WTC11 (cell line): Measurements from ENCODE around the gene CPT2. TPM values are rescaled to one million over a fixed set of nuclear protein-coding genes. Genes with fewer than 3 reads are reported as not detected.

Experiments used
- ATAC-seq: fragments of 200-7000 bp; cut with Tn5 transposase; 2 replicates; pipeline ENCODE4 v1.10.0; 2021; ENCODE audit warnings: mild to moderate bottlenecking, moderate library complexity
- CTCF ChIA-PET: fragments of 300-600 bp; sonication (Branson Sonifier 250); formaldehyde crosslinking; loops from one replicate; lab custom pipeline; 2021; ENCODE audit warnings: antibody characterized with exemption; lab: Charles Lee
- POLR2A ChIA-PET: fragments of 350-600 bp; sonication (Branson Sonifier 250); formaldehyde crosslinking; loops from one replicate; lab custom pipeline; 2021; ENCODE audit warnings: antibody characterized with exemption; lab: Charles Lee
- DNase-seq: peaks from one replicate; pipeline ENCODE4 v3.0.0; 2021; ENCODE audit warnings: low spot score
- H3K27ac Mint-ChIP-seq: 2 replicates; pipeline ENCODE4 v1.8.0; 2021; ENCODE audit warnings: mixed read lengths
- H3K27me3 Mint-ChIP-seq: 2 replicates; pipeline ENCODE4 v1.8.0; 2021; ENCODE audit warnings: low read depth, mild to moderate bottlenecking, moderate library complexity, mixed read lengths
- H3K36me3 Mint-ChIP-seq: 2 replicates; pipeline ENCODE4 v1.8.0; 2021; ENCODE audit warnings: mixed read lengths
- H3K4me1 Mint-ChIP-seq: 2 replicates; pipeline ENCODE4 v1.8.0; 2022; ENCODE audit warnings: mixed read lengths
- H3K4me3 Mint-ChIP-seq: 2 replicates; pipeline ENCODE4 v1.8.0; 2021; ENCODE audit warnings: mild to moderate bottlenecking, moderate library complexity, mixed read lengths
- H3K9me3 Mint-ChIP-seq: 2 replicates; pipeline ENCODE4 v1.8.0; 2021; ENCODE audit warnings: mixed read lengths
- AFF4 ChIP-seq: sonication (generic); formaldehyde crosslinking; IDR thresholded peaks from 2 replicates; pipeline ENCODE4 v1.8.1; 2023; ENCODE audit warnings: mild to moderate bottlenecking, missing genetic modification reagents, borderline replicate concordance
- ATF1 ChIP-seq: sonication (generic); formaldehyde crosslinking; IDR thresholded peaks from 2 replicates; pipeline ENCODE4 v1.8.1; 2023; ENCODE audit warnings: mild to moderate bottlenecking, moderate library complexity, missing genetic modification reagents
- CBFB ChIP-seq: sonication (generic); formaldehyde crosslinking; IDR thresholded peaks from 2 replicates; pipeline ENCODE4 v1.8.1; 2022; ENCODE audit warnings: mild to moderate bottlenecking, low read depth, missing genetic modification reagents
- CTCF ChIP-seq: fragments of 200-600 bp; IDR thresholded peaks from 2 replicates; pipeline ENCODE4 v1.8.0; 2022; ENCODE audit warnings: antibody characterized with exemption
- ELF4 ChIP-seq: sonication (generic); formaldehyde crosslinking; IDR thresholded peaks from 2 replicates; pipeline ENCODE4 v1.8.1; 2022; ENCODE audit warnings: low read depth, mild to moderate bottlenecking, moderate library complexity, missing genetic modification reagents
- EMX1 ChIP-seq: fragments of 250-450 bp; sonication (Bioruptor Pico); IDR thresholded peaks from 2 replicates; pipeline ENCODE4 v1.8.0; 2021; ENCODE audit warnings: mild to moderate bottlenecking
- JUN ChIP-seq: sonication (generic); formaldehyde crosslinking; IDR thresholded peaks from 2 replicates; pipeline ENCODE4 v1.8.0; 2023; ENCODE audit warnings: mild to moderate bottlenecking, missing genetic modification reagents
- NFE2L1 ChIP-seq: sonication (generic); formaldehyde crosslinking; IDR thresholded peaks from 2 replicates; pipeline ENCODE4 v1.8.1; 2023; ENCODE audit warnings: missing genetic modification reagents
- NFYB ChIP-seq: sonication (generic); formaldehyde crosslinking; conservative IDR thresholded peaks from 2 replicates; pipeline ENCODE4 v1.8.0; 2022; ENCODE audit warnings: low read depth, missing genetic modification reagents
- NR1H2 ChIP-seq: sonication (generic); formaldehyde crosslinking; IDR thresholded peaks from 2 replicates; pipeline ENCODE4 v1.9.0; 2021; ENCODE audit warnings: mild to moderate bottlenecking, moderate library complexity, missing genetic modification reagents
- OVOL2 ChIP-seq: fragments of 250-450 bp; sonication (Bioruptor Pico); IDR thresholded peaks from 2 replicates; pipeline ENCODE4 v1.9.0; 2021; ENCODE audit warnings: mild to moderate bottlenecking, borderline replicate concordance
- PRRX2 ChIP-seq: fragments of 250-450 bp; sonication (Bioruptor Pico); IDR thresholded peaks from 2 replicates; pipeline ENCODE4 v1.8.0; 2021; ENCODE audit warnings: mild to moderate bottlenecking
- SP1 ChIP-seq: sonication (generic); formaldehyde crosslinking; conservative IDR thresholded peaks from 2 replicates; pipeline ENCODE4 v1.8.1; 2022; ENCODE audit warnings: missing genetic modification reagents
- TCF7 ChIP-seq: sonication (generic); formaldehyde crosslinking; IDR thresholded peaks from 2 replicates; pipeline ENCODE4 v1.8.0; 2022; ENCODE audit warnings: mild to moderate bottlenecking, low read depth, missing genetic modification reagents, moderate library complexity
- TEAD4 ChIP-seq: sonication (generic); formaldehyde crosslinking; IDR thresholded peaks from 2 replicates; pipeline ENCODE4 v1.8.0; 2022; ENCODE audit warnings: mild to moderate bottlenecking, missing genetic modification reagents
- ZNF138 ChIP-seq: sonication (generic); formaldehyde crosslinking; conservative IDR thresholded peaks from 2 replicates; pipeline ENCODE4 v1.8.1; 2022; ENCODE audit warnings: mild to moderate bottlenecking, moderate library complexity, missing genetic modification reagents
- ZNF219 ChIP-seq: sonication (generic); formaldehyde crosslinking; IDR thresholded peaks from 2 replicates; pipeline ENCODE4 v1.8.0; 2023; ENCODE audit warnings: missing genetic modification reagents, mild to moderate bottlenecking, borderline replicate concordance
- ZNF671 ChIP-seq: fragments of 250-450 bp; sonication (Bioruptor Pico); IDR thresholded peaks from 2 replicates; pipeline ENCODE4 v1.8.0; 2021; ENCODE audit warnings: mild to moderate bottlenecking
- total RNA-seq: library from RNA; stranded (reverse); gene quantifications from 3 replicates; pipeline ENCODE4 v1.2.3, GENCODE V29; 2021
- TF ChIP-seq, protein P1 (sequence below): sonication (generic); formaldehyde crosslinking; IDR thresholded peaks from 2 replicates; pipeline ENCODE4 v1.8.0; 2022; ENCODE audit warnings: missing genetic modification reagents
- TF ChIP-seq, protein P2 (sequence below): sonication (generic); formaldehyde crosslinking; IDR thresholded peaks from 2 replicates; pipeline ENCODE4 v1.8.0; 2022; ENCODE audit warnings: mild to moderate bottlenecking, missing genetic modification reagents
- TF ChIP-seq, protein P3 (sequence below): sonication (generic); formaldehyde crosslinking; IDR thresholded peaks from 2 replicates; pipeline ENCODE4 v1.8.0; 2023; ENCODE audit warnings: missing genetic modification reagents
- TF ChIP-seq, protein P4 (sequence below): sonication (generic); formaldehyde crosslinking; IDR thresholded peaks from 2 replicates; pipeline ENCODE4 v1.8.0; 2023; ENCODE audit warnings: mild to moderate bottlenecking, missing genetic modification reagents

The CPT2 gene
- total RNA-seq, 1 experiment from 2014 or later, result 33.7 TPM

- Mint-ChIP-seq H3K27ac (no peak overlapping the region), H3K27me3 (no peaks in the 10 kb centered on the region; the same call in 1 of the 2 replicates), H3K36me3 (no peaks in the 10 kb centered on the region), H3K4me3 (no peak overlapping the region), H3K9me3 (no peaks in the 10 kb centered on the region), H3K4me1 (peaks cover 26% of the 10 kb centered on the region)
- ATAC-seq (no peak), DNase-seq (no peak)
- ChIA-PET CTCF (interaction anchor here (1.1 to 1.8 kb wide), 2 partner anchors 18 to 20 kb away, joined by 5 to 6 read pairs; no protein-coding TSS in a partner anchor), POLR2A (no interaction called here)
- TF ChIP-seq, protein P1, sequence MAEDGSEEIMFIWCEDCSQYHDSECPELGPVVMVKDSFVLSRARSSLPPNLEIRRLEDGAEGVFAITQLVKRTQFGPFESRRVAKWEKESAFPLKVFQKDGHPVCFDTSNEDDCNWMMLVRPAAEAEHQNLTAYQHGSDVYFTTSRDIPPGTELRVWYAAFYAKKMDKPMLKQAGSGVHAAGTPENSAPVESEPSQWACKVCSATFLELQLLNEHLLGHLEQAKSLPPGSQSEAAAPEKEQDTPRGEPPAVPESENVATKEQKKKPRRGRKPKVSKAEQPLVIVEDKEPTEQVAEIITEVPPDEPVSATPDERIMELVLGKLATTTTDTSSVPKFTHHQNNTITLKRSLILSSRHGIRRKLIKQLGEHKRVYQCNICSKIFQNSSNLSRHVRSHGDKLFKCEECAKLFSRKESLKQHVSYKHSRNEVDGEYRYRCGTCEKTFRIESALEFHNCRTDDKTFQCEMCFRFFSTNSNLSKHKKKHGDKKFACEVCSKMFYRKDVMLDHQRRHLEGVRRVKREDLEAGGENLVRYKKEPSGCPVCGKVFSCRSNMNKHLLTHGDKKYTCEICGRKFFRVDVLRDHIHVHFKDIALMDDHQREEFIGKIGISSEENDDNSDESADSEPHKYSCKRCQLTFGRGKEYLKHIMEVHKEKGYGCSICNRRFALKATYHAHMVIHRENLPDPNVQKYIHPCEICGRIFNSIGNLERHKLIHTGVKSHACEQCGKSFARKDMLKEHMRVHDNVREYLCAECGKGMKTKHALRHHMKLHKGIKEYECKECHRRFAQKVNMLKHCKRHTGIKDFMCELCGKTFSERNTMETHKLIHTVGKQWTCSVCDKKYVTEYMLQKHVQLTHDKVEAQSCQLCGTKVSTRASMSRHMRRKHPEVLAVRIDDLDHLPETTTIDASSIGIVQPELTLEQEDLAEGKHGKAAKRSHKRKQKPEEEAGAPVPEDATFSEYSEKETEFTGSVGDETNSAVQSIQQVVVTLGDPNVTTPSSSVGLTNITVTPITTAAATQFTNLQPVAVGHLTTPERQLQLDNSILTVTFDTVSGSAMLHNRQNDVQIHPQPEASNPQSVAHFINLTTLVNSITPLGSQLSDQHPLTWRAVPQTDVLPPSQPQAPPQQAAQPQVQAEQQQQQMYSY (CRISPR knock-in tag), result no peak
- TF ChIP-seq, protein P2, sequence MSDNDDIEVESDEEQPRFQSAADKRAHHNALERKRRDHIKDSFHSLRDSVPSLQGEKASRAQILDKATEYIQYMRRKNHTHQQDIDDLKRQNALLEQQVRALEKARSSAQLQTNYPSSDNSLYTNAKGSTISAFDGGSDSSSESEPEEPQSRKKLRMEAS (CRISPR knock-in tag), result no peak
- no peak for TF ChIP-seq CBFB
- no peak for TF ChIP-seq TCF7
- TF ChIP-seq ATF1, result no peak
- no peak for TF ChIP-seq NFE2L1
- no peak for TF ChIP-seq AFF4
- TF ChIP-seq EMX1 (CRISPR knock-in tag), result no peak
- TF ChIP-seq OVOL2 (CRISPR knock-in tag), result no peak
- TF ChIP-seq TEAD4 (CRISPR knock-in tag), result no peak
- no peak for TF ChIP-seq PRRX2 (CRISPR knock-in tag)
Observed at GRCh38 chr1:53162621-53163020, 34.0 kb upstream of the CPT2 start.

DNA sequence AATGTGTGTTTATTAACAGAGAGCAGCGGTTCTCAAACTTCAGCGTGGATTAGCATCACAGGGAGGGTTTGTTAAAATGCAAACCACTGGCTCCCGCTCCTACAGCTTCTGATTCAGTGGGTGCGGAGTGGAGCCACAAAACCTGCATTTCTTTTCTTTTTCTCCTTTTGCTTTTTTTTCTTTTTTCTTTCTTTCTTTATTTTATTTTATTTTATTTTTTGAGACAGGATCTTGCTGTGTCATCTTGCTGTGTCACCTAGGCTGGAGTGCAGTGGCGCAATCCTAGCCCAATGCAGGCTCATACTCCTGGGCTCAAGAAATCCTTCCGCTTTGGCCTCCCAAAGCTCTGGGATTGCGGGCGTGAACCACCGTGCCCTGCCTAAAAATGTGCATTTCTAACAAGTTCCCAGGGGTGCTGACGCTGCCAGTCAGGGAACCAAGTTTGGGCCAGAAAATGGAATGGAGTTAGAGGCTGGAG, 33.3 kb upstream of the CPT2 start:
- H3K27me3 Mint-ChIP-seq, result no peaks in the 10 kb centered on the region; the same call in none of the 2 replicates
- H3K4me1 Mint-ChIP-seq, result peaks cover 26% of the 10 kb centered on the region
- no peaks in the 10 kb centered on the region for H3K36me3 Mint-ChIP-seq
- DNase-seq (no peak), ATAC-seq (peak; percentile 52; the same call in 1 of the 2 replicates)
- no peak overlapping the region for H3K27ac Mint-ChIP-seq
- no peaks in the 10 kb centered on the region for H3K9me3 Mint-ChIP-seq
- no peak overlapping the region for H3K4me3 Mint-ChIP-seq
- POLR2A ChIA-PET, result interaction anchor here (0.8 kb wide), 1 partner anchor 9 kb away, joined by 3 read pairs; no protein-coding TSS in a partner anchor
- CTCF ChIA-PET, result interaction anchor here (0.6 to 1.8 kb wide), 4 partner anchors 9 to 354 kb away, joined by 3 to 6 read pairs (median 4); no protein-coding TSS in a partner anchor
- no peak for TF ChIP-seq ZNF671 (CRISPR knock-in tag)
- no peak for TF ChIP-seq ELF4 (CRISPR knock-in tag)
- no peak for TF ChIP-seq NFYB (CRISPR knock-in tag)
- TF ChIP-seq, protein P3, sequence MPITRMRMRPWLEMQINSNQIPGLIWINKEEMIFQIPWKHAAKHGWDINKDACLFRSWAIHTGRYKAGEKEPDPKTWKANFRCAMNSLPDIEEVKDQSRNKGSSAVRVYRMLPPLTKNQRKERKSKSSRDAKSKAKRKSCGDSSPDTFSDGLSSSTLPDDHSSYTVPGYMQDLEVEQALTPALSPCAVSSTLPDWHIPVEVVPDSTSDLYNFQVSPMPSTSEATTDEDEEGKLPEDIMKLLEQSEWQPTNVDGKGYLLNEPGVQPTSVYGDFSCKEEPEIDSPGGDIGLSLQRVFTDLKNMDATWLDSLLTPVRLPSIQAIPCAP (CRISPR knock-in tag), result no peak
- no peak for TF ChIP-seq SP1 (CRISPR knock-in tag)
- no peak for TF ChIP-seq NR1H2 (CRISPR knock-in tag)
- TF ChIP-seq, protein P4, sequence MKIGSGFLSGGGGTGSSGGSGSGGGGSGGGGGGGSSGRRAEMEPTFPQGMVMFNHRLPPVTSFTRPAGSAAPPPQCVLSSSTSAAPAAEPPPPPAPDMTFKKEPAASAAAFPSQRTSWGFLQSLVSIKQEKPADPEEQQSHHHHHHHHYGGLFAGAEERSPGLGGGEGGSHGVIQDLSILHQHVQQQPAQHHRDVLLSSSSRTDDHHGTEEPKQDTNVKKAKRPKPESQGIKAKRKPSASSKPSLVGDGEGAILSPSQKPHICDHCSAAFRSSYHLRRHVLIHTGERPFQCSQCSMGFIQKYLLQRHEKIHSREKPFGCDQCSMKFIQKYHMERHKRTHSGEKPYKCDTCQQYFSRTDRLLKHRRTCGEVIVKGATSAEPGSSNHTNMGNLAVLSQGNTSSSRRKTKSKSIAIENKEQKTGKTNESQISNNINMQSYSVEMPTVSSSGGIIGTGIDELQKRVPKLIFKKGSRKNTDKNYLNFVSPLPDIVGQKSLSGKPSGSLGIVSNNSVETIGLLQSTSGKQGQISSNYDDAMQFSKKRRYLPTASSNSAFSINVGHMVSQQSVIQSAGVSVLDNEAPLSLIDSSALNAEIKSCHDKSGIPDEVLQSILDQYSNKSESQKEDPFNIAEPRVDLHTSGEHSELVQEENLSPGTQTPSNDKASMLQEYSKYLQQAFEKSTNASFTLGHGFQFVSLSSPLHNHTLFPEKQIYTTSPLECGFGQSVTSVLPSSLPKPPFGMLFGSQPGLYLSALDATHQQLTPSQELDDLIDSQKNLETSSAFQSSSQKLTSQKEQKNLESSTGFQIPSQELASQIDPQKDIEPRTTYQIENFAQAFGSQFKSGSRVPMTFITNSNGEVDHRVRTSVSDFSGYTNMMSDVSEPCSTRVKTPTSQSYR (CRISPR knock-in tag), result no peak
- no peak for TF ChIP-seq CBFB
- no peak for TF ChIP-seq ZNF219
- no peak for TF ChIP-seq CTCF
- TF ChIP-seq JUN, result no peak
- no peak for TF ChIP-seq EMX1 (CRISPR knock-in tag)
- no peak for TF ChIP-seq ZNF138 (CRISPR knock-in tag)
